ENCODE measurements around the gene GIPC1.
"Not testable (repeated sequence)": the region's sequence is repeated elsewhere in the genome, so short reads cannot be mapped to it uniquely, and the experiment has no call there.

Gene GIPC1

GRCh38 chr19:14470031-14470876, 25.7 kb downstream of the GIPC1 start:
- DNase-seq: no peak

DNA sequence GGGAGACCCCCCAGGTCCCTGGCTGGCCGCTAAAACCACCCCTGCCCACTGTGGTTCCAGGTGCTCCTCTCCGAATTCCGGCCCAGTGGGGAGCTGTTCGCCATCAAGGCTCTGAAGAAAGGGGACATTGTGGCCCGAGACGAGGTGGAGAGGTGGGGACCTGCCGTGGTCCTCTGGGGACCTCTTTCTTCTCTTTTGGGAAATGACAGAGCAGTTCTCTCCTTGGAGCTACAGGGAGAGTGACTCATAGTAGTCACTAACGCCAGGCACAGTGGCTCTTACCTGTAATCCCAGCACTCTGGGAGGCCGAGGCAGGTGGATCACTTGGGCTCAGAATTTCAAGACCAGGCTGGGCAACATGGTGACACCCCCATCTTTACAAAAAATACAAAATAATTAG, 28.1 kb downstream of the GIPC1 start:
- DNase-seq: no peak

GRCh38 chr19:14467391-14467790, 28.5 kb downstream of the GIPC1 start:
- no peak for DNase-seq

DNA sequence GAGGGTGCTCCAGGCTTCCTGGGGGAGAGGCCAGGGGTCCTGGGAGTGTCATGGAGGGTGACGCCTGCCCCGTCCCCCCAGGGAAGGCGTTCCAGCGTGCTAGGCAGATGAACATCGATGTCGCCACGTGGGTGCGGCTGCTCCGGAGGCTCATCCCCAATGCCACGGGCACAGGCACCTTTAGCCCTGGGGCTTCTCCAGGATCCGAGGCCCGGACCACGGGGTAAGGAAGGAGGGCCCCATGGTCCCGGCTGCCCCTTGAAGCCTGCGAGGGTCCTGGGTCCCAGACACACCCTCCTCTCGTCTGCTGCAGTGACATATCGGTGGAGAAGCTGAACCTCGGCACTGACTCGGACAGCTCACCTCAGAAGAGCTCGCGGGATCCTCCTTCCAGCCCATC, 32.2 kb downstream of the GIPC1 start:
- no peak for DNase-seq

DNA sequence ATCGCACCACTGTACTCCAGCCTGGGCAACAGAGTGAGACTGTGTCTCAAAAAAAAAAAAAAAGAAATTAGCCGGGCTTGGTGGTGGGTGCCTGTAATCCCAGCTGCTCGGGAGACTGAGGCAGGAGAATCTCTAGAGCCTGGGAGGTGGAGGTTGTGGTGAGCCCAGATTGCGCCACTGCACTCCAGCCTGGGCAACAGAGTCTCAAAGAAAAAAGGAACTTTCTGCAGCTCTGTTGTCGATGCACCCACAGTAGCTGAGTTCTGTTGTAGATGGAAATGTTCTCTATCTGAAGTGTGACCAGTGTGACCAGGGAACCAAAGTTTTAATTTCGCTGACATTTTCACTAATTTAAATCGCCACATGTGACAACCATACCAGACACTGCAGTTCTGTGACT, 33.5 kb downstream of the GIPC1 start:
- not testable (repeated sequence) for DNase-seq

DNA sequence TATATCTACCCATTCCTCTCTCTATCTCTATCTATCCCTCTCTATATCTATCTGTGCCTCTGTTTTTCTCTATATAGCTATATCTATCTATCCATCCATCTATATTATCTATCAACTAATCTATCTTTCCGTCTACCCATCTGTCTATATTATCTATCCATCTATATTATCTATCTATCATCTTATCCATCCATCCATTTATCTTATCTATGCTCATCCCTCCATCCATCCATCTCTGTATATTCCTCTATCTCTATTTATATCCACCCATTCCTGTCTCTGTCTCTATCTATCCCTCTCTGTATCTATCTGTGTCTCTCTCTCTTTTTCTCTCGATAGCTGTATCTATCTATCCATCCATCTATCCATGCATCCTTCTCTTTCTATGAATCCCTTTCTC, 35.0 kb downstream of the GIPC1 start:
- no peak for DNase-seq

DNA sequence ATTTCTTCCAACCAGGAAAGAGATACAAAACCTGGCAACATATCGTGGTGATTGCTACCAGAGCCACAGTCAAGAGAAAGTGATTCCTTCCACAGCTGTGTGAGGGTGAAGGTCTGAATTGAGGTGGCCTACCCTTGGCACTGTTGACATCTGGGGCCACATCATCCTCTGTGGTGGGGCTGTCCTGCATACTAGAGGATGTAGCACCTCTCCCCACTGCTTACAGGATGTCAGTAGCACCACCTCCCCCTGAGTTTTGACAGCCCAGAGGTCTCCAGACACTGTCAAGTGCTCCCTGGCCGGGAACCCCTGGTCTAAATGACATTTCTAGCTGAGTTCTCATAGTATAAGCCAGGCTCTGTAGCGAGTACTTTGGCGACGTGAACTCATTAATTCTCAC, 36.2 kb downstream of the GIPC1 start:
- no peak for DNase-seq

DNA sequence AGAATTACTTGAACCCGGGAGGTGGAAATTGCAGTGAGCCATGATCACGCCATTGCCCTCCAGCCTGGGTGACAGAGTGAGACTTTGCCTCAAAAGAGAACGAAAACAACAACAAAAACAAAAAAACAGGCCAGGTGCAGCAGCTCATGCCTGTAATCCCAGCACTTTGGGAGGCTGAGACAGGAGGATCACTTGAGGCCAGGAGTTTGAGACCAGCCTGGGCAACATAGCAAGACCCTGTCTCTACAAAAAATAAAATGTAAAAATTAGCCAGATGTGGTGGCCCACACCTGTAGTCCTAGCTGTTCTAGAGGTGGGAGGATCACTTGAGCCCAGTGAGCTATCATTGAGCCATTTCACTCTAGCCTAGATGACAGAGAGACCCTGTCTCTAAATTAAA, 43.6 kb downstream of the GIPC1 start:
- DNase-seq: not testable (repeated sequence)

DNA sequence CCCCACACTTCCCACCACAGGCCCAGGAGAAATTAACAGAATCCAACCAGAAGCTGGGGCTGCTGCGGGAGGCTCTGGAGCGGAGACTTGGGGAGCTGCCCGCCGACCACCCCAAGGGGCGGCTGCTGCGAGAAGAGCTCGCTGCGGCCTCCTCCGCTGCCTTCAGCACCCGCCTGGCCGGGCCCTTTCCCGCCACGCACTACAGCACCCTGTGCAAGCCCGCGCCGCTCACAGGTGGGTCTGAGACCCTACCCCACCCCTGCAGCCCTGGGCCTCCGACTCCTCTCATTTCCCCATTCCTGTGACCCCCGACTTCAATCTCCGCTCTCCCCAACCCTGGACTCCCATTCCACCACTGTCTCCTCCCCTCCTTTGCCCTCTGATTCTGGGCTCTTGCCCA, 45.1 kb downstream of the GIPC1 start:
- DNase-seq: no peak

DNA sequence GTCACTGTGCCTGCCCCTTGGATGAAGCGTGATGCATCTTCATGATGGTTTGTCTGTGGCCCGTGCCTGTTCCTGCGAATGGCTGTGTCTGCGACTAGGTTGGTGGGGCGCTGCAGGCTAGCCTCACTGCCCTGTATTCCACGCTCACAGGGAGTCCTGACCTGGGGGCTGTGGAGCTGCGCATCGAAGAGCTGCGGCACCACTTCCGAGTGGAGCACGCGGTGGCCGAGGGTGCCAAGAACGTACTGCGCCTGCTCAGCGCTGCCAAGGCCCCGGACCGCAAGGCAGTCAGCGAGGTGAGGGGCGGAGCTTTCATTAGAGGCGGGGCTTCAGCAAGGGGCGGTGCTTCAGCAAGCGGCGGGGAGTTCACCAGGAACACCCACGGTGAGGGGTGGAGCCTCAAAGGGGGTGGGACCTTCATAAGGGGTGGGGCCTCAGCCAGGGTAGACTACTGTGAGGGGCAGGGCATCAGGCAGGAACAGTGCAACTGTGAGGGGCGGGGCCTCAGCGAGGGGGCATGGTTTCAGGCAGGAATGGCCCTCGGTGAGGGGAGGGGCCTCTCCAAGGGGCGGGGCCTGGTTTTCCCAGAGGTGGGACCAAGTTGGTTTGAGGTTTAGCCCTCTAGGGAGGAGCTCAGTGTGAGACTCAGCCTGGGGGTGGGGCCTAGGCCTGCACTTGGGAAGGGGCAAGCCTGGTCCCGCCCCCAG, 45.6 kb downstream of the GIPC1 start:
- DNase-seq: peak; percentile 91

DNA sequence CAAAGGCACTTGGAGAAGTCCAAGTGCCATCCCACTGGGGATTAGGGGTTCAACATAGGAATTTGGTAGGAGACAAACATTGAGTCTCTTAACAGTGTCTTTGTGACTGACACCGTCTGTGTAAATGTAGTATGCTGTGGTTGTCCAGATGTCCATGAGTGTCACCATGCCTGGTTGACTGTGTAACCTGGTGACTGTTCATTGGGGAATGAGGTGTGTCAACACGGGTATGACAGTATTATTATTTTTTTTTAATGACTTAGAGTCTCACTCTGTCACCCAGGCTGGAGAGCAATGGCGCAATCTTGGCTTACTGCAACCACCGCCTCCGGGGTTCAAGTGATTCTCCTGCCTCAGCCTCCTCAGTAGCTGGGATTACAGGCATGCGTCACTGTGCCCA, 46.6 kb downstream of the GIPC1 start:
- no peak for DNase-seq

GRCh38 chr19:14446336-14447036, 49.4 kb downstream of the GIPC1 start:
- DNase-seq: no peak

- DNase-seq: no peak
Measured at GRCh38 chr19:14443632-14444216, 52.2 kb downstream of the GIPC1 start.

- no peak for DNase-seq
Measured at GRCh38 chr19:14442891-14443631, 52.9 kb downstream of the GIPC1 start.

GRCh38 chr19:14441041-14441938, 54.6 kb downstream of the GIPC1 start:
- DNase-seq: no peak

GRCh38 chr19:14440049-14440448, 55.9 kb downstream of the GIPC1 start:
- DNase-seq: peak; percentile 87 to 88

DNA sequence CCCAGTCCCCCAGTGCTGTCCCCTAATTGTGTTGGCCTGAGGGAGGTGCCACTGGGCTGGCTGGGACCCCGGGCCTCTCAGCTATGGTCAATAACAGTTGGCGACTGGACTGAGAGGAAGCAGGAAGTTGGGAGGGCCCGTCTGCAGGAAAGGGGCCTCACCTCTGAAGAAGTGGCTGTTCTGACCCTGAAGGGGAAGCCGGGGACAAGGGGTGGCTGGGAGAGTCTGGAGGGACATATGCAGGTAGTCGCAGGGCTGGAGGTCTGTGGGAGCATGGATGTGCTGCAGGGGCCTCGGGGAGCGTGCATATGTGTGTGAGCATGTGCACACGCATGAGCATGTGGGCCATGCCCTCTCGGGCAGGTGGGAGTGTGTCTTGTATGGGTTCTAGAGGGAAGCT, 56.9 kb downstream of the GIPC1 start:
- no peak for DNase-seq

GRCh38 chr19:14437578-14438140, 58.3 kb downstream of the GIPC1 start:
- DNase-seq: no peak

GRCh38 chr19:14435320-14436050, 60.4 kb downstream of the GIPC1 start:
- no peak for DNase-seq

DNA sequence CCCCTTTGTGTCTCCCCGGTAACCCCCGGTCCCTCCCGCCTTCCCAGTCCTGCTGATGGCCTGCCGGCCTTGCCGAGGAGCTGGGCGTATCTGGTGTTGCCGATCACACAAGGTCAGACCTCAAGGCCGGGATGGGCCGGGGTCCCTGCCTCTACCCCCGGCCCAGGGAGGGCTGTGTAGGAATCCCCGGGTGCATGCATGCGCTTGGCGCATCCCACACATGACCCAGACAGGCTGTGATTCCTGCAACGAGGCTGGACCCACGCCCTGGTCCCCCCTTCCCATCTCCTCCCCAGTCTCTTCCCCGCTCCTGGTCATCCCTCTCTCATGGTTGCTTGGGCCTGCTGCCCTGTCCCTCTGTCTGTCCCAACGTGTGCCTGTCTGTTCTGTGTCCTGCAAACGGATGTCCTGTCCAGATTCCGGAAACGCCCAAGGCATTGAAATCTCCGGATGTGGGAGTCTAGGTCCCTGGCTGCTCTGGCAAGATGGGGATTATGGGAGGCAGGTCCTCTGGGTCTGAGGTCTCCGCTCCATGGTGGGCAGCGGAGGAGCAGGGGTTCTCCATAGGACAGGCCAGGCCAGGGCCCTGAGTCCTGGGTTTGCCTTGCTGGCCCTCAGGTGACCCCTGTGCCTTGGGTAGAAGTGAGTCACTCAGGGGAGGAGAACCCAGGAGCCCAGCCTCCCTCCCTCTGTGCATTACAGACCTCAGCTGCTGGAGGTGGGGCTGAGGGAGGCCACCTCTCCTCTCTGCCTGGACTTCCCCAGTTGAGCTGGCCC, 61.2 kb downstream of the GIPC1 start:
- peak; percentile 45 to 62 for DNase-seq
